HPDE6-E6E7 (cell line): ENCODE data around the gene SCN5A.

Experiments used
- DNase-seq: peaks from one replicate; pipeline ENCODE4 v3.0.0; 2011; ENCODE audit warnings: missing footprints; ENCODE audit errors: extremely low spot score

The SCN5A gene

DNA sequence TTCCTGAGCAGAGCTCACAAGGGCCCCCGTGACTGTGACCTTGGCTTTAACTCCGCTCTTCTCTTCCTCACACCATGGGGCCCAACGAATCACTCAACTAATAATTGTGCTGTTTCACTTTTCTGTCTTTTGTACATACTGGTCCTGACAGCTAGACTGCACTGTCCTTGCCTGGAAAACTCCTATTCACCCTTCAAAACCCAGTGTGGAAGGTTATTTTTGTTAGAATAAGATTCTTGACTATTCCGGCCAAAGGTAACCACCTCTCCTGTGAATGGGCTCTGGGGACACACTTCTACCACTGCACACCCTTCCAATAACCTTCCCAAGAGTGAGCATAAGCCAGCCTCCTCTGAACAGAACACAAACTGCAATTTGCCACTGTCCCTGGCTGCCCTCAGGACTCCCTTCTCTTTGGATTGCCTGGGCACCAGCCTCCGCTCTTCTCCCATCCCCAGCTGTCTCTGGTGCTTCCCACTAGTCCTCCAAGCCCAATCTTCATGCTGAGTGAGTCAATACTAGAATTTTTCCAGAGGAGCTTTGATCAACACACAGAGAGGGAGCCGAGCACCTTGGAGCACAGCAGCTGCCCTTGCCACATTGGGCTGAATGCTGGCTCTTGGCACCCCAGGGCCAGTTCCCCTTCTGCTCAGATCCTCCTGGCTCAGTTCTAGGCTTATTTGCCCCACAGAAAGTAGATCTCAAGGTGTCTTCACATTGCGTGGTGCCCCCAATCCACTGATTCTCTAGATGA is 2.1 kb downstream of the SCN5A start:
- no peak for DNase-seq

DNA sequence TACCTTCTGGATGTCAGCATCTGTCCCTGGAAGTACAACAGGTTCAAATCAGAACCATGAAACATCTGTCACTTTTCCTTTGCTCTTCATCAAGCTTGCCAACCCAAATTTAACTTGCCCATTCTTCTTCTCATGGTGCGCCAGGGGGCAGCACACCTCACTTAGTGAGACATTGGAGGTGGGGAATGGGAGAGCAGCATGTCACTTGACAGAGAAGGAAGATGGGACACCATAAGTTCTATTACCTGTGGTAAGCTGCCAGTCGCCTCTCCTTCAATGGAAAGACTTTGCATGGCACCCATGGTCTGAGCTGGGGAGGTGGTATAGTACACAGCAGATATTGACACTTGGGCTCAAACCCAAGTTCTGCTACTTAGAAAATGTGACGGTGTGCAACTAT is 2.9 kb downstream of the SCN5A start:
- no peak for DNase-seq

DNA sequence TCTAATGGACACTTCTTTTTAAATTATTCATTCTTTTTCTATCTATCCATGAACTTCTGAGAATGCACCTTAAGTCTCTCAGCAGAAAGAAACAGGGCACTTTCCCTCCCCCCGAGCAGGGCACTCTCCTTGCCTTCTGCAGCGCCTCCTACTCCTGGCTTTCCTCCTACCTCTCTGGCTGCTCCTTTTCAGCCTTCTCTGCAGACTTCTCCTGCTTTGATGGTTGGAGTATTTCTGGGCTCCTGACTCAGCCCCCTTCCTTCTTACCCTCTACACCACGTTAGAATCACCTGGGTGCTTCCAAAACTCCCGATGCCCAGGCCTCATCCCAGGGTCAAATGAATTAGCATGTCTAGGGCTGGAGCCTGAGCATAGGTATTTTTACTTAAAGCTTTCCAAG is 3.4 kb downstream of the SCN5A start:
- DNase-seq: no peak

DNA sequence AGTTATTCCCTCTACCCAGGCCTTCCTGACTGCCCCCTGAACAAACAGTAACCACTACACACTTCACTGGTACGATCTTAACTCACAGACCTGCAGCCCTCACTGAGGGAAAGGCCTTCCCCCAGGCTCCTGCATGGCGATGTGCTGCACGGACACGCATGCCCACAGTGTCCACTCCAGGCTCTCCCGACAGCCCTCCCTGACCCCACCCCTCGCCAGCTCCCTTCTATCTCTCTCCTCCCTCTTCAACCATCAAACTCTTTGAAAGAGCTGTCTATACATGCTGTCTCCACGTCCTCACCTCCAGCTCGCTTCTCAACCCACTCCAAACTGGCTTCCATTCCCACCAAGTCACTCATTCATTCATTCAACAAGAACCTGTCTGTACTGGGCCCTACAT is 3.9 kb downstream of the SCN5A start:
- DNase-seq: no peak

DNA sequence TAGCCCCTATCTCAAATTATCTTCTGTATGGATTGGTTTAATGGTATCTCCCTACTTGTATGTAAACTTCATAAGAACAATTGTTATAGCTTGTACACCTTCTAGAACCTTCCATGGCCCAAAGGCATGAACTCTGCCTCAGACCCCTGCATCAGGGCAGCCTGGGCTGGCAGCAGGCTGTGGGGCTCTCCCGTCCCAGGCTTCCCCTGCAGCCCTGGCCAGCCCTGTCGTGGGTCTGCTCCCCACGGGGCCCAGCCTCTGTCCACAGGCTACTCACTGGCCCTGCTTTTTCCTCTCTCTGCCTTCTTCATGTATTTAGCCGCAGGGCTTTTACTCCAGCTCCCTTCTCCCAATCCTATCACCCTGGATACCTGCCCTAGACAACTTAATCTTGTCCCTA is 4.4 kb downstream of the SCN5A start:
- DNase-seq: no peak

DNA sequence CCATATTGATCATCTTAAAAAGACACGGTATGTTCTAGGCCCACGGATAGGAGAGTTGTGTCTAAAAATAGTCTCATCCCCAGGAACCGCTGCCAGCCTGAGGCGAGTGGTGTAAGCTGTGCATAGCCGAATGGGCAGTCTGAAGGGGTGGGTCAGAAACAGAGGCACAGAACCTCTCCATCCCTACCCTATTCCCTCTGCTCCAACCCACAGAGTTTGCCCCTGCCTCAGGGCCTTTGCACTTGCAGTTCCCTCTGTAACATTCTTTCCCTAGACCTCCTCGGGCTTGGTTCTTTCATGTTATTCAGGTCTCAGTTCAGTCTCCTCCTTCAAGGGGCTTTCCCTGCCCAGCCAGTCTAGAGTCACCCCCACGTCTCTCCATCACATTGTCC is 4.8 kb downstream of the SCN5A start:
- no peak for DNase-seq

DNA sequence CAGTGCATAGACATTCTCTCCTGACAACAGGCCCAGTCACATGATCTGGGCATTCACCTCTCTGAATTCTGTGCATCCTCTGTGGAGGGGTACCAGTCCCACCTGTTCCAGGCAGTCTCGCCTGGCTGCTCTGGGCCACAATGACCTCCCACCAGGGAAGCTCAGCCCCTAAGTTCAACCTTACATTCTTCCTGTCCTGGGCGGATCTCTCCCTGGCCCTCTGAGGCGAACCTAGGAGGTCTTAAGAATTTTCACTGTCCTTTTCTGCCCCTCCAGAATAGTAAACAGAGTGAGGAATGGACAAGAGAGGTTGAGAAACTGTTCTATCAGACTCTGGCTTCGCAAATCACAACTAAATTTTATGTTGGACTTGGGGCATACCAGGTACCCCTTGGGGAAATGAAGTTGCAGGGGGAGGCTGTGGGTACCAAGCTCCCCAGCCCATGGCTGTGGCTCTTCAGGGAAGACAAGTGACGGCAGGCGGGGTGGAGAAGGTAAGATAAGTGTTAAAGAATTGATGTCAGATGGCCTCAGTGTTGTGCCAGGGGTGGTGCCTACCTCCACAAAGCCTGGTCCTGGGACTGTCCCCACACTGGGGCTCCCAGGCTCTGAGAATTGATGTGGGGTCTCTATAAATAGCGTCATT is 5.3 kb downstream of the SCN5A start:
- no peak for DNase-seq

DNA sequence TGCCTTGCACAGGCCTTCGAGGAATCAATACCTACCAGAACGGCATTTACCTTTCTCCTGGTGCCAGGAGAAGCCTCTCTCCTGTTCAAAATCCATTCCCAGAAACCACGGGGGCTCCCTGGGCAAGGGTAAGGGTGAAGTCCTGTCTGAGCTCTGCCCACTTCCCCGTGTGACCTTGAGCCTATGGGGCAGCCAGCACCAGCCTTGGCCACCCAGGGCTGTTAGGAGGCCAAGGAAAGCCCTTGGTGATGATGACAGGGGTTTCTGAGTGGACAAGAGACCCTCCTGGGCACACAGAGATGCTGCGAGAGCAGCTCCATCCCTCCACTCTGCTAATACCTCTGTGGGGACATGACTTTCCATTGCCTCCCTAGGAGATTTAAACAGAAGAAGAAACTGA is 5.9 kb downstream of the SCN5A start:
- no peak for DNase-seq

DNA sequence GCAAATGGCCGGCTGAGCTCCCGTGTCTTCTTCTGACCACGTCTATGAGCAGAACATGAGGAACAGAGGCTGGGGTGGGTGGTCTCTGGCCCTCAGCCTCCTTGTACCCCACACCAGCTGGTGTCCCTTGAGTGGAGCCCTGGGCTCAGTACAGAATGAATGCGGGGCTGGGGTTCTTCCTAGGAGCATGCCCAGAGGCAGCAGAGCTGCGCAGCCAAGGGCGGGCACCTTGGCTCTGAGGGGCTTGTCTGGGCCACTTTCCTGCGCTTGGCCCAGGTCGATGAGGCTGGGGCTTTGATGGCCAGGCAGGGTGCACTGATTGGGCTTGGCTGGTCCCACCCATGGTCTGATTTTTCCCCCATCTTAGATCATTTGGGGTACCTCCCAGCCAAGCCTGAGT is 6.4 kb downstream of the SCN5A start:
- DNase-seq: no peak

DNA sequence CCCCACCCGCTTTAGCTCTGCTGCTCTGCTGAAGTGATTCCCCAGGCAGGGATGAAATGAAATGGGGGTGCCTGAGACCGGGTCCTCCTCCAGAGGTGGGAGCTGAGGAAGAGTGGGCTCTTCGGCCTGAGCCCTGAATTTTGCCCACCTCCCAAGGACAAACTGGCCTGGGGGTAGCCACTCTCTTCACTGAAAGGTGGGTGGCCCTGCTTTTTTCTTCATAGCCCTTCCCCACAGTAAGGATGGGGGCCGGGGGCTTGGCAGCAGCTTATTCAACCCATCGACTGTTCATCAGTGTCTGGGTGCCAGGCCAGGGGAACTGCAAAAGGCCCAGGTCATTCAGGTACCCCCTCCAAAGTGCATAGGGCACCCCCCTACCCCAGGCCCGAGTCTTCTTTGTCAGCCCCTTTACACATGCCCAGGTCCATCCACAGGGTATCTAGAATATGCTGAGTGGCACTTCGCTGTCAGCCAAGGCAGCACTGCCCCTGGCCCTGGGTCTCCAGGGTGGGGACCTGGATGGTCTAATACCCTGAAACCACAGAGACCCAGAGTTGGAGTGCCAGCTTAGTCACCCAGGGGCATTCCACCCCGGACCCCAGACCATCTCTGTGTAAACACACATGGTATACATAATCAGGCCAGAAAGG is 7.9 kb downstream of the SCN5A start:
- no peak for DNase-seq

DNA sequence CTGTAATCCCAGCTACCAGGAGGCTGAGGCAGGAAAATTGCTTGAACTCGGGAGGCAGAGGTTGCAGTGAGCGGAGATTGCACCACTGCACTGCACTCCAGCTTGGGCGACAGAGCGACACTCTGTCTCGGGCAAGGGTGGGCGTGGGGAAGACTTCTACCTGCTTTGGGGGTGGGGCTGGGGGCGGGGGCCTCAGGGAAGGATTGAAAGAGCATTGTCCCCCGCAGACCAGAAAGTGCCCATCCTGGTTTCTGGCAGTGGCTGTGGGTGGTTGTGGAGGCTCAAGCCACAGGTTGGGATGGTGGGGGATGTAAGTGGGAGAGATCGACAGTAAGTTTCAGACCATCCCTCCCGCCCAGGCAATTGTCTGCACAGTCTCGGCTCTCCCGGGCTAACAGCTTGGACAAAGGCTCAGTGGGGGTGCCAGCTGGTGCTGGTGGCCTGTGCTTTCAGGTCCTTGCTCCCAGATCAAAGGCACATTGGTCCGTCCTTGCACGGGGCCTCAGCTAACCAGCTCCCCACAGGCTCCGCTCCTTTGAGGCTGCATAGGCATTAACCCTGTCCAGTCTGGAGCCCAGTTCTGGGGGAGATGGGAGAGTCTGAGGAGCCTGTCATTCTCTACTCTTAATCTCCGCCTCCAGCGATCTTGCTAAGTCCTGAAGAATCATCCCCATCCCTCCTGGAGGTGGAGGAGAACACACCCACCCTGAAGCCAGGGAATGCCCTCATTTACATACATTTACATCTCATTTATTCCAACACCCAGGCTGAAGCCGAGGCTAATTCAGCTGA is 8.6 kb downstream of the SCN5A start:
- no peak for DNase-seq

DNA sequence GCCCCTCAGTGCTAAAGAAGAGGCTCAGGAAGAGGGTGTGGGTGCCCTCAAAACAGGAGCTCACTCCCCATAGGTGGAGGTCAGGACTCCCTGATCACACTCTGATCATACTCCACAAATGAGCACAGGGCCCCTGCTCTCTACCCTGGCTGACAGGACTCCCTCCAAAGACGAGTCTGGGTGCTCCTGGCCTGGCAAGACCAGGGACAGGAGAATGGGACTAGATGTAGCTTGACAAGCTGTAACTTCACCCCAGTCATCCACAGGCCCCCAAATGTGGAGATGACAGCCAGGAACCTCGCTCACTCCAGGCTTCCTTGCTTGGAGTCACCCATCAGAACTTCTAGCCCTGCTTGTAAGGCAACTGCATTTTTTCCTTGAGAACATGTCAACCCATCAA is 11.1 kb downstream of the SCN5A start:
- no peak for DNase-seq

DNA sequence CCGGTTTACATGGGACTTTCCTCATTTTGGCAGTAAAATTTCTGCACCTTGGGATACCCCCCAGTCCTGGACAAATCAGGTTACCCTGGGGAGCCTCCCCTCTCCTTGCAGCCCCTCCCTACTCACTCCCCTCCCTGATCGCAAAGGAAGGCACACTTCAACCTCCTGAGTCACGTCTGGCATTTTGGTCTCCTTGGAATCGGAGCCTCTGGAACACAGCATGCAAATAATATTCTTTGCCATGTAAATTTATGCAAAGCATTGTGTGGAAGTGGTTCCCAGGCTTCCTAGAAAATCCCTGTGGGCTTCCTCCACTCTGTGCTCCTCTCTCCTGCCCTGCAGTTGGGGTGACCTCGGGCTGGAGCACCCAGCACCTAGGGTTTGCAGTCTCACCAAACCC is 11.6 kb downstream of the SCN5A start:
- DNase-seq: no peak

DNA sequence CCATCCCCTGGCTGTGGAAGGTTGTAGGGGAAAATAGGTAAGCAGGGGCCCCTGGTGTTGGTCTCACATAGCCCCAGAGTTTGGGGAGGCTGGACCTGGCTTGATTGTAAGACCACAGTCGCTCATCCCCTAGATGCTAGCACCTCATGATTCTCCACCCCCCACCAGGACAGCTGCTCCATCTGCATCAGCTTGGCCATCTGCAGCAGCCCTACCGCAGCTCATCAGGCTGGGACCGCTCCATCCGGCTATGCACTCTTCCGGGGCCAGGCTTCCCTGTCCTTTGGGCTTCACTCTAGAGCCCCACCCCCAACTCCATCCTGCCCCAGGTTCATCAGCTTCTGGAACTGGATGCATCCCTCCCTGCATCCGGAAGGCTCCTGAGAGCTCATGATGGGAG is 12.6 kb downstream of the SCN5A start:
- DNase-seq: no peak

DNA sequence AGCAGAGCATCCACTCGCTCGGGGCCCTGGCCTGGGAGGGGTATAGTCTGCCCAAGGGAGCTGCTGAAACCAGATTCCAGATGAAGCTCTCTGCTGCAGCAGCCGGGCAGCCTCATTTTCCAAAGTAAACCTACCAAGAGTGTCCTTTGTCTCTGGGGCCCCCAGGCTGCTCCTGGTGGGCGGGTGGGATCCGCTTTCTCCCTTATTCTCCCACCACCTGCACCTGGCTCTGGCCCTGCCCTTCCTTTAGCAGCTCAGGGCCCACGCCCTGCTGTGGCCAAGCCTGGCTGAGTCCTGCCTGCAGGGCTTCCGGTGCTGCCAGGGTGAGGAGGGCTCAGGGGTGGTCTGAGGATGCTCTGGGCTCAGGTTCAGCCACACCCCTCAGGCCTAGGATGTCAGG is 13.0 kb downstream of the SCN5A start:
- no peak for DNase-seq

DNA sequence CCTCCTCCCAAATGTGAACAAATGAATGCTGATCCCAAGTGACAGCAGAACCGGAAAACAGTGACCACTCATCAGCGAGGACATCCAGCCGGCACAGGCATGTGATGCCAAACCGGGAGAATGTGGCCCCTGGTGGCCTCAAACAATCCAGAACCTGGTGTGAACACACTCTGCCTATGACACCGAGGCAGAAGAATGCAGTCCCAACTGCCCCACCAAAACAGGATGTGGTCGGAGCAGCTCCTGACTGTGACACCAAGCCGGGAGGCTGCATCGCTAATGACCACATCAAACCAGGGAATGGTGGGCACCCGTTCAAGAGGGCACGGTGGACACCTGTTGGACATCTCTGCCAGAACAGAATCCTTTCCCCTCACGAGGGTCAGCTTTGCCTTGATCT is 15.4 kb downstream of the SCN5A start:
- no peak for DNase-seq

DNA sequence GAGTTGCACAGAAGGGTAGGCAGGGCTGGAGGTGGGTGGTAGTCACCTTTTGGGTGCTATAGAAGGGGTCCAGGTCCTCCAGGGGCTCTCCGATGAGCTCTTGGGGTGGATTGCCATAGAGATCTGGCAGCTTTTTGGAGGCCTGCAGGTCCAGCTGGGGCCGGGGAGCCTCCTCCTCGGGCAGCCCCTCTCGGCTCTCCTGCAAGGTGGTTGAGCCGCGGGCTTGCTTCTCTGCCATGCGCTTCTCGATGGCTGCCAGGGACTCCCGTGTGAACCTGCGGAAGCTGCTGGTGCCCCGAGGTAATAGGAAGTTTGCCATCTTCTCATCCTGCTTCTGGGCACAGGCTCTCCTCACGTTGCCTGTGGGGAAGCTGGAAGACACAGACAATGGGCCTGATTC is 16.5 kb downstream of the SCN5A start:
- no peak for DNase-seq

DNA sequence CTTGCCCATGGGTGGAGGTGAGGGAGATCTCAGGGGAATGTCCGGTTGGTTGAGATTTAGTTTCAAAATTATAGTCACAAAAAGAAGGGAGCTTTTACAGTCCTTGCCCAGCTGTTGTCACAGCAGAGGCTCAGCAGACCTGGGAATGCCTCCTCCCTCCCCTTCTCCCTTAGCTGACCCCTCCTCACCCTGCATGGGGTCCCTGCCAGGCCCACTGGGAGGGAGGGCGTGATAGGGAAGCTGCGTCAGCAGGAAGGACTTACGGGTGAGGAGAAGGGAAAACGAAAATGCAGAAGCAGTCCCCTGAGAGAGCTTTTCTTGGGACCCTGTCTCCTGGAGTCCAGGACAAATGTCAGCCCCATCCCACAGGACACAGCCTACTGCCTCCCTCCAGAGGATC is 18.9 kb downstream of the SCN5A start:
- no peak for DNase-seq

DNA sequence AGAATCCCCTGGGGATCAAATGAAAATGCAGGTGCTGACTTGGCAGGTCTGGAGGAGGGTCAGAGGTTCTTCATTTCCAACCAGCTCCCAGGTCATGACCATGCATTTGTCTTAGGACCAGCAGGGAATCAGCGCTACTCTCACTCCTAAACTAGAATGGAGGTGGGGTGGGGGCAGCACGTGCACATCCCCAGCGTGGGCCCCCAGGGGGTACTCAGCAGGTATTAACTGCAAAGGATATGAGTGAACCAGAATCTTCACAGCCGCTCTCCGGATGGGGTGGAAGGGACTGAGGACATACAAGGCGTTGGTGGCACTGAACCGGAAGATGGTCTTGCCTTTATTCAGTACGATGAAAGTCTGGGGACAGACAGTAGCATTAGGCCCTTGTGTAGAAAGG is 19.4 kb downstream of the SCN5A start:
- DNase-seq: no peak

DNA sequence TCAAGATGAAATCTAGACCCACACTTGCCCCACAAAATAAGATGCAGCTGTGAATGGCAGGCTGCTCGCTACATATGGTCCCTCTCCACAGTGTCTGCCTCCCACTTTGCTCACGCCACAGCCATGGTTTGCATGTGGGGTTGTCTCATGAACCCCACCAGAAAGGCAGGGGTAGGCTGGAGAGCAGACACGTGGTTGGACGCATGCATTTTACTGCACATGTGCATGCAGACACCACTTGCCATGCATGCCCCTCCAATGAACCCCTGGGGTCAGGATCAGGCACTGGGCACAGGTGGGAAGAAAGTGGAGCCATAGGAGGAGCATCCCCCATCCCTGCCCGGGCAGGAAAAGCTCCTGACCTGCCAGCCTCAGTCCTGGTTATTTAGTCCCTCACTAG is 20.7 kb downstream of the SCN5A start:
- no peak for DNase-seq

DNA sequence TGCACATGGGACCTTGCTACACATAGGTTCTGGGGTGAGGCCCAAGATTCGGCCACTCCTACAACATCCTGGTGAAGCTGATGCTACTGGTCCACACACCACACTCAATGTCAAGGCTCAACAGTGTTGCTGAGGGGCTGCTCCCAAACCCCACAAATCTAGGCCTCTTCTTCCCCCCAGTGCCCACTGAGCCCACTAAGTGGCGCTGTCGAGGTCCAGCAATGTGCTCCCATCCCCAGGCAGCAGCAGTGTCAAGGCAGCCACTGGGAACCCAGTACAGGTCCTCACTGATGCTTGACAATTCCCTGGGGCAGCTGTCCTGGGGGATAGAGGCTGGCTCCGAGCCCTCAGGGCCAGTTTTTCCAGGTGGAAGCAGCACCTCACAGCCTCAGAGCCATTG is 21.5 kb downstream of the SCN5A start:
- DNase-seq: no peak

DNA sequence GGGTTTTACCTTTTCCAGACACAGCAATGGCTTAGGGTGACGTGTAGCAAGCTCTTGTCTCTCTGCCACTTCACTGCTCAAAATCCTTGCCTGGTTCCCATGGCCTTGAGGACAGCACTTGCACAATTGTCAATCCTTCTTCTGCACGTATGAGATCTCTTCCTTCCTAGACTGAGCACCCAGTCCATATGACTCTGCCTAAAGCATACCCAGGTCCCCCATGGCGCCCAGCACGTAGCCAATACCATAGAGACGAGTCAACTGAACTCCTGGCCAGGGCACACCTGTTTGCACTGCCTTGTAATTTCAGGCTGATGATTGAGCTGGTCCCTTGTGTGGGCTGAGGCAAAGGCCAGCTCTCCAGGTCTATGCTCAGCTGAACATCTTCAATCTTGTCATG is 23.3 kb downstream of the SCN5A start:
- no peak for DNase-seq

DNA sequence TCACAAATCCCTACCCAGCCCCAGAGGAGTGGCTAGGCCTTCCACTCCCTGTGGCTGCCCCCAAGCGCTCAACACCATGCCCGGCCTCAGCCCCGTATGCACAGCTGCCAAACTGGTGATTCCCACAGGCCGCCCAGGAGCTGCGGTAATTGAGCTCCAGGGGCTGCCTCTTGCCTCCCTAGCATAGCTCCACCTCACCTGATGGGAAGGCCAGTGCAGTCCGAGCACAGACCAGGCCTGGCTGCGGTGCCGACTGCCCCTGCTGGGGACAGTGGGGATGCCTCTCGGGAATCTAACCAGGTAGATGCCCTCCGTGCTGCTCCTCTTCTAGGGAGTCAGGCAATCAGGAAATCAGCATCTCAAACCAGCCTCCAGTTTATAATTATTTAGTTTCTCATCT is 25.9 kb downstream of the SCN5A start:
- no peak for DNase-seq
